Measurements from ENCODE around the gene MC1R. TPM values are rescaled to one million over a fixed set of nuclear protein-coding genes. Genes with fewer than 3 reads are reported as not detected.

MC1R gene
- total and polyA plus RNA-seq, 2 experiments from 2014 or later, result 0.74 to 4.3 TPM

GRCh38 chr16:89919535-89920406, 1.1 kb downstream of the MC1R start:
- H2AFZ ChIP-seq, result no peak overlapping the region
- no peaks in the 10 kb centered on the region for H3K79me2 ChIP-seq (replicated peaks; ENCODE audit: insufficient read depth)
- no peaks in the 10 kb centered on the region for H3K9me2 ChIP-seq (ENCODE audit: insufficient read depth)
- H3K36me3 ChIP-seq (ENCODE audit: insufficient read depth), result no peaks in the 10 kb centered on the region
- no peak overlapping the region for H3K4me3 ChIP-seq
- peaks cover 29% of the 10 kb centered on the region for H3K4me1 ChIP-seq (ENCODE audit: insufficient read depth)
- DNase-seq (ENCODE audit: low spot score) (no peak), ATAC-seq (no peak)
- H3K27me3 Mint-ChIP-seq (ENCODE audit: insufficient read depth, low read depth, poor library complexity), result peaks cover 51% of the 10 kb centered on the region
- no peak overlapping the region for H3K27ac ChIP-seq (ENCODE audit: low read depth)
- H3K9me3 Mint-ChIP-seq, result peaks cover 2% of the 10 kb centered on the region; the same call in 1 of the 3 replicates
- no peaks in the 10 kb centered on the region; the same call in 1 of the 2 replicates for H4K20me1 ChIP-seq (replicated peaks; ENCODE audit: insufficient read depth)
- no peak overlapping the region for H3K27ac Mint-ChIP-seq
- H3F3A ChIP-seq (replicated peaks; ENCODE audit: low read depth), result peaks cover 13% of the 10 kb centered on the region
- no peak for TF ChIP-seq REST (IDR thresholded peaks at IDR 0.05; ENCODE audit: unreplicated experiment)
- no peak for TF ChIP-seq ZNF114 (CRISPR knock-in tag; IDR thresholded peaks at IDR 0.05)
- no peak for TF ChIP-seq POLR2AphosphoS5 (IDR thresholded peaks at IDR 0.05; ENCODE audit: low read depth)
- no peak for TF ChIP-seq ETS1 (IDR thresholded peaks at IDR 0.05)
- no peak for TF ChIP-seq CREB1 (CRISPR knock-in tag; IDR thresholded peaks at IDR 0.05; ENCODE audit: low read depth)
- no peak for TF ChIP-seq EZH2 (IDR thresholded peaks at IDR 0.05; ENCODE audit: low read depth, unreplicated experiment)
- no peak for TF ChIP-seq ZNF331 (CRISPR knock-in tag; IDR thresholded peaks at IDR 0.05; ENCODE audit: low read depth)
- no peak for TF ChIP-seq JUNB (IDR thresholded peaks at IDR 0.05; ENCODE audit: unreplicated experiment)
- no peak for TF ChIP-seq ZNF462 (CRISPR knock-in tag; IDR thresholded peaks at IDR 0.05)
- TF ChIP-seq NANOG (IDR thresholded peaks at IDR 0.05; ENCODE audit: borderline replicate concordance), result no peak
- no peak for TF ChIP-seq EZH2phosphoT487 (IDR thresholded peaks at IDR 0.05; ENCODE audit: unreplicated experiment)
- no peak for TF ChIP-seq CTCF (conservative IDR thresholded peaks at IDR 0.05; ENCODE audit: low read depth in 2 of 2)
- no peak for TF ChIP-seq STAT1 (IDR thresholded peaks at IDR 0.05; ENCODE audit: unreplicated experiment)
- H3K27me3 ChIP-seq (ENCODE audit: insufficient read depth), result peaks cover 19% of the 10 kb centered on the region
- peaks cover 20% of the 10 kb centered on the region for H3K4me1 Mint-ChIP-seq
- H3K4me2 ChIP-seq, result no peak overlapping the region
- H3K4me3 Mint-ChIP-seq, result peak overlapping the region; percentile 15; the same call in 1 of the 3 replicates
- no peaks in the 10 kb centered on the region for H3K36me3 Mint-ChIP-seq (ENCODE audit: low read depth)

Measured in GM23338 (cell line).